HEK293T (cell line): ENCODE data around the gene GABARAPL1.

ENCODE experiments used
- BHLHE40 ChIP-seq: fragments of 450-650 bp; IDR thresholded peaks from 2 replicates; pipeline ENCODE4 v1.6.1; 2016; ENCODE audit warnings: mild to moderate bottlenecking, moderate library complexity, borderline replicate concordance
- ELF4 ChIP-seq: fragments of 450-650 bp; IDR thresholded peaks from 2 replicates; pipeline ENCODE4 v1.6.1; 2017; ENCODE audit warnings: antibody characterized with exemption
- FOXA1 ChIP-seq: fragments of 450-650 bp; IDR thresholded peaks from 2 replicates; pipeline ENCODE4 v1.6.1; 2016; ENCODE audit warnings: mild to moderate bottlenecking
- FOXK2 ChIP-seq: fragments of 450-650 bp; IDR thresholded peaks from 2 replicates; pipeline ENCODE4 v1.6.1; 2016; ENCODE audit warnings: mild to moderate bottlenecking
- FOXM1 ChIP-seq: fragments of 450-650 bp; IDR thresholded peaks from 2 replicates; pipeline ENCODE4 v1.6.1; 2017; ENCODE audit warnings: mild to moderate bottlenecking, borderline replicate concordance
- HDGF ChIP-seq: fragments of 450-650 bp; IDR thresholded peaks from 2 replicates; pipeline ENCODE4 v1.6.1; 2017; ENCODE audit warnings: antibody characterized with exemption, borderline replicate concordance
- L3MBTL2 ChIP-seq: fragments of 450-650 bp; conservative IDR thresholded peaks from 2 replicates; pipeline ENCODE4 v1.6.1; 2016; ENCODE audit warnings: mild to moderate bottlenecking
- LEF1 ChIP-seq: fragments of 450-650 bp; IDR thresholded peaks from 2 replicates; pipeline ENCODE4 v1.6.1; 2017; ENCODE audit warnings: mild to moderate bottlenecking, borderline replicate concordance
- NFRKB ChIP-seq: fragments of 450-650 bp; IDR thresholded peaks from 2 replicates; pipeline ENCODE4 v1.6.1; 2016; ENCODE audit warnings: mild to moderate bottlenecking, moderate library complexity
- PKNOX1 ChIP-seq: fragments of 450-650 bp; IDR thresholded peaks from 2 replicates; pipeline ENCODE4 v1.6.1; 2016
- SP1 ChIP-seq: fragments of 450-650 bp; IDR thresholded peaks from 2 replicates; pipeline ENCODE4 v1.6.1; 2017
- SUZ12 ChIP-seq: fragments of 450-650 bp; IDR thresholded peaks from 2 replicates; pipeline ENCODE4 v1.6.1; 2016; ENCODE audit warnings: mild to moderate bottlenecking

GRCh38 chr12:10227648-10228047 lies 15.0 kb downstream of the GABARAPL1 start:
- no peak for TF ChIP-seq FOXA1
- no peak for TF ChIP-seq SUZ12
- no peak for TF ChIP-seq FOXK2
- no peak for TF ChIP-seq LEF1
- no peak for TF ChIP-seq FOXM1
- no peak for TF ChIP-seq PKNOX1
- TF ChIP-seq SP1 = no peak
- TF ChIP-seq ELF4 = no peak
- no peak for TF ChIP-seq NFRKB
- no peak for TF ChIP-seq L3MBTL2
- no peak for TF ChIP-seq BHLHE40
- no peak for TF ChIP-seq HDGF
